ENCODE measurements around the gene SPP2. TPM values are rescaled to one million over a fixed set of nuclear protein-coding genes. Genes with fewer than 3 reads are reported as not detected.

Gene SPP2
- total and polyA plus RNA-seq, 2 of the 8 experiments (the other 6 are each of a cell fraction or from before 2014, with no cell fraction given), result not detected

DNA sequence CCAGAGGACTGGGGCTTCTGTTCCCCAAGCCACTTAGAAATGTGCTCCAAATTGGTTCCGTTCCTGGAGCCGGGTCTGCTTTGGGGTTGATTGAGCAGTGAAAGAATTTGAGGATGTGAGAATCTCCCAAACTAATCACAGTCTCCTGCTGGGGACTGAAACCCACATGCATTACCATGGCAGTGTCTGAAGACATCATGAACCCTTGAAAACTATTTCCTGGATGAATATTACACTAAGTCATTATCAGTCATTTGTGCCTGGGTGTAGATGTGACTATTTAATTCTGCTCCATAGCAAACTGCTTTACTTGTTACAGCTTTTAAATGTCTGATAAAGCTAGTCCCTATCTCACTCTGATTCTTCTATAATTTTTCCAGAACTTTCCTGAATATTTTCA lies 27.6 kb downstream of the SPP2 start:
- Histone ChIP-seq H2BK12ac (ENCODE audit: low read depth, low read length) (no peak overlapping the region), H3K14ac (ENCODE audit: insufficient read length) (no peak overlapping the region), H2AK5ac (ENCODE audit: low read depth, low read length) (no peak overlapping the region), H2BK20ac (ENCODE audit: low read length) (no peak overlapping the region), H3K36me3 (ENCODE audit: control insufficient read depth in 2 of 4, insufficient read depth in 4 of 4, low read length in 3 of 4) (no peaks in the 10 kb centered on the region), H3K9me3 (ENCODE audit: insufficient read depth in 2 of 2, low read depth in 1 of 2, low read length in 1 of 2) (no peaks in the 10 kb centered on the region), H3K27me3 (replicated peaks in 1 of 4; ENCODE audit: control insufficient read depth in 3 of 4, extremely low read depth in 1 of 4, insufficient read depth in 3 of 4, low read length in 3 of 4) (no peaks in the 10 kb centered on the region), H2BK15ac (ENCODE audit: low read length) (no peak overlapping the region), H3K27ac (ENCODE audit: low read depth, low read length) (no peak overlapping the region), H3K4me1 (replicated peaks in 1 of 4; ENCODE audit: control insufficient read depth in 3 of 4, insufficient read depth in 4 of 4, low read length in 3 of 4) (no peaks in the 10 kb centered on the region), H2BK120ac (replicated peaks; ENCODE audit: low read depth, low read length) (no peak overlapping the region), H4K91ac (replicated peaks; ENCODE audit: insufficient read length, low read length) (no peak overlapping the region), H4K5ac (ENCODE audit: insufficient read length, low read depth, low read length) (no peak overlapping the region), H3K4ac (replicated peaks; ENCODE audit: insufficient read length, low read depth, low read length) (no peak overlapping the region), H4K20me1 (replicated peaks in 1 of 2; ENCODE audit: control insufficient read depth in 1 of 2, insufficient read depth in 2 of 2, low read length in 2 of 2) (no peaks in the 10 kb centered on the region), H2AFZ (ENCODE audit: low read length) (no peak overlapping the region), H3K18ac (ENCODE audit: extremely low read depth, low read length) (no peak overlapping the region), H3K4me3 (ENCODE audit: extremely low read depth in 1 of 4, insufficient read depth in 2 of 4, low read depth in 3 of 4, low read length in 4 of 4) (no peak overlapping the region), H3K23me2 (ENCODE audit: low read depth, low read length) (no peaks in the 10 kb centered on the region), H3K9ac (replicated peaks in 1 of 4; ENCODE audit: extremely low read depth in 1 of 4, low read depth in 3 of 4, low read length in 3 of 4) (no peak overlapping the region), H3K4me2 (ENCODE audit: insufficient read depth in 1 of 2, low read depth in 2 of 2, low read length in 2 of 2) (no peak overlapping the region), H2BK5ac (ENCODE audit: low read depth, low read length) (no peak overlapping the region), H3K79me2 (ENCODE audit: control insufficient read depth in 1 of 2, insufficient read depth in 2 of 2, low read length in 2 of 2) (no peaks in the 10 kb centered on the region), H3K56ac (replicated peaks; ENCODE audit: insufficient read length, low read depth, low read length) (no peak overlapping the region), H3K79me1 (ENCODE audit: low read depth, low read length) (no peaks in the 10 kb centered on the region), H3K23ac (ENCODE audit: insufficient read length) (no peak overlapping the region), H4K8ac (ENCODE audit: extremely low read depth, insufficient read depth, low read length) (no peak overlapping the region)
- DNase-seq (ENCODE audit: low read depth in 1 of 2, low spot score in 2 of 2) (no peak), FAIRE-seq (no peak)
- TF ChIP-seq CHD2 (IDR thresholded peaks at IDR 0.05; ENCODE audit: low read length) (no peak), HDAC2 (IDR thresholded peaks at IDR 0.05; ENCODE audit: borderline replicate concordance in 1 of 2, low read depth in 2 of 2, low read length in 2 of 2) (no peak)
- CTCF ChIA-PET (ENCODE audit: partially characterized antibody), result interaction anchor here (1.7 kb wide), 1 partner anchor 25 kb away, joined by 3 read pairs; no protein-coding TSS in a partner anchor
- WGBS, 2 experiments (ENCODE audit: extremely low coverage in 1 of 2, insufficient coverage in 1 of 2, insufficient read length in 1 of 2, insufficient replicate concordance in 2 of 2, low coverage in 1 of 2, low lambda C conversion rate in 2 of 2, missing lambda C conversion rate in 1 of 2), result 100% methylated on average over 2 of the region's 2 CpGs; no CpG with 5 or more reads in 1 of the 2 experiments
- POLR2A ChIA-PET (ENCODE audit: partially characterized antibody), result no interaction called here

Measured in H1 (cell line).